HL-60 (cell line): ENCODE results near the gene MYH14.

Source experiments
- DNase-seq, 2 experiments: peaks; one replicate each; pipeline ENCODE4 v3.0.0-alpha.2; 2010 to 2020; ENCODE audit warnings: low read depth in 1 of 2, low spot score in 1 of 2
- H3K27ac ChIP-seq: fragments of 250-450 bp; sonication (Bioruptor Pico); replicated peaks from 2 replicates; pipeline ENCODE4 v1.5.1; 2020; ENCODE audit warnings: mild to moderate bottlenecking, moderate library complexity
- H3K27me3 ChIP-seq: fragments of 250-450 bp; sonication (Bioruptor Pico); 2 replicates; pipeline ENCODE4 v1.5.1; 2021; ENCODE audit warnings: mild to moderate bottlenecking, moderate library complexity; ENCODE audit not compliant: insufficient read depth, poor library complexity, severe bottlenecking
- H3K4me3 ChIP-seq: replicated peaks from 2 replicates; pipeline ENCODE4 v1.5.1; 2011; ENCODE audit warnings: mild to moderate bottlenecking, control low read depth, low read length; ENCODE audit not compliant: insufficient read depth
- GABPA ChIP-seq: IDR thresholded peaks from 2 replicates; pipeline ENCODE4 v1.6.1; 2012; ENCODE audit warnings: low read depth
- POLR2AphosphoS5 ChIP-seq: IDR thresholded peaks from 2 replicates; pipeline ENCODE4 v1.6.1; 2012; ENCODE audit warnings: low read depth
- REST ChIP-seq: IDR thresholded peaks from 2 replicates; pipeline ENCODE4 v1.6.1; 2012; ENCODE audit warnings: low read depth; ENCODE audit not compliant: insufficient replicate concordance
- SPI1 ChIP-seq: IDR thresholded peaks from 2 replicates; pipeline ENCODE4 v1.6.1; 2012; ENCODE audit warnings: low read depth, mild to moderate bottlenecking, borderline replicate concordance
- TF ChIP-seq, protein P1 (sequence below): IDR thresholded peaks from one replicate; pipeline ENCODE4 v1.5.1; 2011; ENCODE audit warnings: low read length, control low read depth, inconsistent platforms; ENCODE audit not compliant: insufficient read depth

Gene MYH14

DNA sequence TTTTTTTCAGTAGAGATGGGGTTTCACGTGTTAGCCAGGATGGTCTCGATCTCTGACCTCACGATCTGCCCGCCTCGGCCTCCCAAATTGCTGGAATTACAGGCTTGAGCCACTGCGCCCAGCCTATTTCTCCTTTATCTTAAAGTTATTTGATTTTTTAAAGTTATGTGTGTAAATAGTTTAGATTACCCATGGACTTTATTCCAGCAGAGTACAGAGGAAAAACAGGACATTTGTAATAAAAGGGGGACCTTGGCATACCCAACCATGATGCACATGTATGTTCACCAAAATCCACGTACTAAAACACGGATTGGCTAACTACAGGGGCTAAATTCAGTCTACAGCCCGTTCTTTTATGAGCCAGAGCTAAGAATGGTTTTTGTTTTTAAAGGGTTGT lies 26.6 kb upstream of the MYH14 start:
- TF ChIP-seq POLR2AphosphoS5 = no peak
- TF ChIP-seq SPI1 = no peak
- no peak for TF ChIP-seq GABPA
- TF ChIP-seq REST = no peak
- Histone ChIP-seq H3K4me3 (no peak overlapping the region), H3K27me3 (no peaks in the 10 kb centered on the region), H3K27ac (no peak overlapping the region)
- no peak for DNase-seq

GRCh38 chr19:50178320-50178719 lies 25.1 kb upstream of the MYH14 start:
- DNase-seq = no peak
- TF ChIP-seq, protein P1, sequence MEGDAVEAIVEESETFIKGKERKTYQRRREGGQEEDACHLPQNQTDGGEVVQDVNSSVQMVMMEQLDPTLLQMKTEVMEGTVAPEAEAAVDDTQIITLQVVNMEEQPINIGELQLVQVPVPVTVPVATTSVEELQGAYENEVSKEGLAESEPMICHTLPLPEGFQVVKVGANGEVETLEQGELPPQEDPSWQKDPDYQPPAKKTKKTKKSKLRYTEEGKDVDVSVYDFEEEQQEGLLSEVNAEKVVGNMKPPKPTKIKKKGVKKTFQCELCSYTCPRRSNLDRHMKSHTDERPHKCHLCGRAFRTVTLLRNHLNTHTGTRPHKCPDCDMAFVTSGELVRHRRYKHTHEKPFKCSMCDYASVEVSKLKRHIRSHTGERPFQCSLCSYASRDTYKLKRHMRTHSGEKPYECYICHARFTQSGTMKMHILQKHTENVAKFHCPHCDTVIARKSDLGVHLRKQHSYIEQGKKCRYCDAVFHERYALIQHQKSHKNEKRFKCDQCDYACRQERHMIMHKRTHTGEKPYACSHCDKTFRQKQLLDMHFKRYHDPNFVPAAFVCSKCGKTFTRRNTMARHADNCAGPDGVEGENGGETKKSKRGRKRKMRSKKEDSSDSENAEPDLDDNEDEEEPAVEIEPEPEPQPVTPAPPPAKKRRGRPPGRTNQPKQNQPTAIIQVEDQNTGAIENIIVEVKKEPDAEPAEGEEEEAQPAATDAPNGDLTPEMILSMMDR = no peak
- no peak for TF ChIP-seq SPI1
- Histone ChIP-seq H3K27ac (no peak overlapping the region), H3K4me3 (no peak overlapping the region), H3K27me3 (no peaks in the 10 kb centered on the region)

DNA sequence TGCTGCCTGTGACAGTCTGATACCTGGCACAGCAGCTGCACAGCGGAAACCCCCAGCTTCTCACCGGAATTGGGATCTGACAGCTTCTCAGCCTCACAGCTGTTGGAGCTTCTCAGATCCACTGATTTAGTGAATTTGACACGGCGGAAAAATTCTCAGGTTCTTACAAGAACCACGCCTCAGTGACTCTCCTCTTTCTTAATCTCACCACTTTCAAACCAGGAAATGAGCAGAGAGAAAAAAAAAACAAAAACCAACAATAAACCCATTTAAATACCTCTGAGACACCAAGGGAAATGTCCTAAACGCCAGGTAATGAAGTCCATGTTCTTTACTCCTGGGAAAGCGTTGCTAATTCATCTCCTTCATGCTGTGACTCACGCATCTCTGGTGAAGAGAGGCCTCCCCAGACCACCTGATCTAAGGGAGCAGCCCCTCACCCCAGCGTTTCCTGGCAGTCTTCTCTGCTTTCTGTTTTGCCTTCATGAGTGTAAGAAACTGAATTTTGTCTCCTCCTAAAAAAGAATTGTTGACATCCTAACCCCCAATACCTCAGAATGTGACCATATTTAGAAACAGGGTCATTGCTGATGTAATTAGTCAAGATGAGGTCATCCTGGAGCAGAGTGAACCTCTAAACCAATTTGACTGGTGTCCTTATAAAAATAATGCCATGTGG lies 24.4 kb upstream of the MYH14 start:
- Histone ChIP-seq H3K27ac (no peak overlapping the region), H3K4me3 (no peak overlapping the region), H3K27me3 (no peaks in the 10 kb centered on the region)
- DNase-seq = no peak
- TF ChIP-seq, protein P1 = no peak
- TF ChIP-seq REST = no peak
- no peak for TF ChIP-seq GABPA
- TF ChIP-seq POLR2AphosphoS5 = no peak
- TF ChIP-seq SPI1 = no peak

DNA sequence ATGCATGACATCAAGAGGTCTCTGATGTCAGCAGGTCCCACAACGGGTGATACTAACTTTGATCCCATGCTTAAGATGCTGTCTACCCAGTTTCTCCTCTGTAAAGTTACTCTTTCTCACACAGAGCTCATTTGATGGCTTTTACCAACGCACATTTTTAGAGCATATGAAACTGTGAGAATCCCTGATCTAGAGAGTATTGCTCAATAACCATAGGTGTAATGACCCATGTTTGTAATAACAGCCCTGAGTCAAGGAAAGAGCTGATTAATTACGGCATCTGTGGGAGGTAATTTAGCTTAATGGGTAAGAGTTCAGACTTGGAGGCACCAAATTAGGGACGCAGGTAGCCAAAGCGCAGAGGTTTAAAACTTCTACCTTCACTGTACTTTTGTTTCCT lies 22.3 kb upstream of the MYH14 start:
- Histone ChIP-seq H3K27me3 (no peaks in the 10 kb centered on the region), H3K27ac (no peak overlapping the region), H3K4me3 (no peak overlapping the region)
- TF ChIP-seq GABPA (no peak), REST (no peak), POLR2AphosphoS5 (no peak), SPI1 (no peak)
- TF ChIP-seq, protein P1 = no peak
- DNase-seq = no peak
